ENCODE data around the gene BPIFA1. TPM values are rescaled to one million over a fixed set of nuclear protein-coding genes. Genes with fewer than 3 reads are reported as not detected.

The BPIFA1 gene
- total RNA-seq, 1 donor from 2014 or later, result not detected

- DNase-seq (ENCODE audit: missing footprints), result no peak
- no peak for ATAC-seq
- intact Hi-C loops (cut with DNase I), result no loop called here
Observed at GRCh38 chr20:33275215-33275614, 39.4 kb downstream of the BPIFA1 start.

- intact Hi-C loops (cut with DNase I), result no loop called here
- ATAC-seq (no peak), DNase-seq (ENCODE audit: missing footprints) (no peak)
Observed at GRCh38 chr20:33275871-33276270, 40.1 kb downstream of the BPIFA1 start.

- ATAC-seq (no peak), DNase-seq (ENCODE audit: missing footprints) (no peak)
- intact Hi-C loops (cut with DNase I), result no loop called here
Observed at GRCh38 chr20:33276303-33277113, 40.7 kb downstream of the BPIFA1 start.

GRCh38 chr20:33277471-33278441 lies 42.0 kb downstream of the BPIFA1 start:
- intact Hi-C loops (cut with DNase I), result no loop called here
- no peak for DNase-seq (ENCODE audit: missing footprints)
- ATAC-seq, result no peak

- DNase-seq (ENCODE audit: missing footprints), result no peak
Observed at GRCh38 chr20:33278700-33279099, 42.9 kb downstream of the BPIFA1 start.

GRCh38 chr20:33279261-33279910 lies 43.6 kb downstream of the BPIFA1 start:
- no peak for DNase-seq (ENCODE audit: missing footprints)
- no peak for ATAC-seq
- intact Hi-C loops (cut with DNase I), result no loop called here

More at GRCh38 chr20:33278700-33279099, 42.9 kb downstream of the BPIFA1 start:
- intact Hi-C loops (cut with DNase I), result no loop called here
- no peak for ATAC-seq

- no peak for DNase-seq (ENCODE audit: missing footprints)
- ATAC-seq, result no peak
- intact Hi-C loops (cut with DNase I), result loop anchor here (5.0 to 10.0 kb wide), 2 partner anchors 55 to 383 kb away; no protein-coding TSS in a partner anchor
Observed at GRCh38 chr20:33280000-33280680, 44.3 kb downstream of the BPIFA1 start.

- intact Hi-C loops (cut with DNase I), result loop anchor here (5.0 to 10.0 kb wide), 2 partner anchors 56 to 383 kb away; no protein-coding TSS in a partner anchor
- ATAC-seq (no peak), DNase-seq (ENCODE audit: missing footprints) (no peak)
Observed at GRCh38 chr20:33280775-33281174, 45.0 kb downstream of the BPIFA1 start.

- intact Hi-C loops (cut with DNase I), result loop anchor here (5.0 to 10.0 kb wide), 2 partner anchors 57 to 384 kb away; no protein-coding TSS in a partner anchor
- DNase-seq (ENCODE audit: missing footprints) (no peak), ATAC-seq (no peak)
Observed at GRCh38 chr20:33281550-33282146, 45.9 kb downstream of the BPIFA1 start.

- DNase-seq (ENCODE audit: missing footprints) (no peak), ATAC-seq (no peak)
- intact Hi-C loops (cut with DNase I), result loop anchor here (5.0 to 10.0 kb wide), 2 partner anchors 58 to 385 kb away; no protein-coding TSS in a partner anchor
Observed at GRCh38 chr20:33282196-33282934, 46.6 kb downstream of the BPIFA1 start.

- ATAC-seq, result no peak
- intact Hi-C loops (cut with DNase I), result loop anchor here (5.0 to 10.0 kb wide), 2 partner anchors 58 to 386 kb away; no protein-coding TSS in a partner anchor
- DNase-seq (ENCODE audit: missing footprints), result no peak
Observed at GRCh38 chr20:33282991-33283555, 47.3 kb downstream of the BPIFA1 start, which contains the start of gene BPIFB1. BPIFB1 (plus strand) TSS chr20:33283214; CDS start chr20:33286074, 2,860 bp downstream.

- ATAC-seq (no peak), DNase-seq (ENCODE audit: missing footprints) (no peak)
- intact Hi-C loops (cut with DNase I), result loop anchor here (5.0 to 10.0 kb wide), 2 partner anchors 59 to 387 kb away; no protein-coding TSS in a partner anchor
Observed at GRCh38 chr20:33284284-33284683, 48.5 kb downstream of the BPIFA1 start.

- DNase-seq (ENCODE audit: missing footprints) (no peak), ATAC-seq (no peak)
- intact Hi-C loops (cut with DNase I), result loop anchor here (5.0 to 10.0 kb wide), 2 partner anchors 60 to 388 kb away; no protein-coding TSS in a partner anchor
Observed at GRCh38 chr20:33284937-33285336, 49.1 kb downstream of the BPIFA1 start.

- intact Hi-C loops (cut with DNase I), result loop anchor here (10.0 kb wide), 1 partner anchor 61 kb away; no protein-coding TSS in a partner anchor
Observed at GRCh38 chr20:33285861-33286495, 50.2 kb downstream of the BPIFA1 start.

GRCh38 chr20:33287884-33288283 lies 52.1 kb downstream of the BPIFA1 start:
- intact Hi-C loops (cut with DNase I), result loop anchor here (10.0 kb wide), 1 partner anchor 63 kb away; no protein-coding TSS in a partner anchor
- ATAC-seq, result no peak

More at GRCh38 chr20:33285861-33286495, 50.2 kb downstream of the BPIFA1 start:
- DNase-seq (ENCODE audit: missing footprints) (no peak), ATAC-seq (no peak)

GRCh38 chr20:33290852-33291251 lies 55.1 kb downstream of the BPIFA1 start:
- ATAC-seq (no peak), DNase-seq (ENCODE audit: missing footprints) (no peak)
- intact Hi-C loops (cut with DNase I), result loop anchor here (10.0 kb wide), 1 partner anchor 496 kb away; no protein-coding TSS in a partner anchor

More at GRCh38 chr20:33287884-33288283, 52.1 kb downstream of the BPIFA1 start:
- no peak for DNase-seq (ENCODE audit: missing footprints)

Measured in Right ventricle myocardium inferior (tissue), 1 donor.